Measurements from ENCODE around the gene IRX1.

Gene IRX1

GRCh38 chr5:3601061-3601710 is 5.6 kb downstream of the IRX1 start:
- DNase-seq: no peak

DNA sequence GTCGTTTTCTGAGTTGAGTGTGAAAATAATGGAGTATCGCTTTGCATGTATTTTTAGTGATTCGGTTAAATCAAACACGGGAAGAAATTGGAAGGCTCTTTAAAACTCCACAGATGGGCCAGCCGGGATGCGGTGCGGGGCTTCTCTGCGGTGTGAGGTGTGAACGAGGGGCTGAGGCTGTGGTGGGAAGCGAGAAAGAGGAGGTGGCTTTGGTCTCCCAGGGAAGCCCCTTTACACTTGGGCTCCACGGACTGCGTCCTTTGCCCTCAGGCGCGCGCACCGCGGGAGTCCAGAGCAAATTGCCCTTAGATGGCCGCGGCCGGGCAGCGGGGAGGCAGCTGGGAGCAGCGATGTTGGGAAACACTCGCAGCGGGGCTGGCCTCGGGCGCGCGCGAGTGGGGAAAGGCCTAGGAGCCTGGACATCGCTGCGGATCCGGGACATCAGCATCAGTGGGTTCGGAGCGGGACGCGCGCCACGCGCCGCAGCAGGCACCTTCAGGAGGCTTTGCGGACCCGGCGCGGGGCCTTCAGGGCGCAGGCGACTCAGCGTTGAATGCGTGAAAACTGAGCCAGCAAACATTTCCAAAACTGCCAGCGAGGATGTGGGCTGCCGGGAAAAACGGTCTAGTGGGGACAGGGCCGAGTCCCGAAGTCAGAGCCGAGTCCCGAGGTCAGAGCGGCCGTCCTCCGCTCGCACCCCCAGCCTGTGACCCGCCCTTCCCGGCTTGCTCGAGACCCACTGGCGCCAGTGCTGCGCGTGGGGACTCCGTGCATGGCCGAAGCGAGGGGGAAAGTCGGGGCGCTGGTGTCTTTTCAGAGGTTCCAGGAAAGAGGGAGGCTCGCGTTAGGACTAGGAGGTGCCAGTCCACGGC is 6.5 kb downstream of the IRX1 start:
- DNase-seq: no peak

GRCh38 chr5:3602785-3603502 is 7.3 kb downstream of the IRX1 start:
- DNase-seq: peak; percentile 45

GRCh38 chr5:3604501-3604900 is 8.9 kb downstream of the IRX1 start:
- DNase-seq: no peak

DNA sequence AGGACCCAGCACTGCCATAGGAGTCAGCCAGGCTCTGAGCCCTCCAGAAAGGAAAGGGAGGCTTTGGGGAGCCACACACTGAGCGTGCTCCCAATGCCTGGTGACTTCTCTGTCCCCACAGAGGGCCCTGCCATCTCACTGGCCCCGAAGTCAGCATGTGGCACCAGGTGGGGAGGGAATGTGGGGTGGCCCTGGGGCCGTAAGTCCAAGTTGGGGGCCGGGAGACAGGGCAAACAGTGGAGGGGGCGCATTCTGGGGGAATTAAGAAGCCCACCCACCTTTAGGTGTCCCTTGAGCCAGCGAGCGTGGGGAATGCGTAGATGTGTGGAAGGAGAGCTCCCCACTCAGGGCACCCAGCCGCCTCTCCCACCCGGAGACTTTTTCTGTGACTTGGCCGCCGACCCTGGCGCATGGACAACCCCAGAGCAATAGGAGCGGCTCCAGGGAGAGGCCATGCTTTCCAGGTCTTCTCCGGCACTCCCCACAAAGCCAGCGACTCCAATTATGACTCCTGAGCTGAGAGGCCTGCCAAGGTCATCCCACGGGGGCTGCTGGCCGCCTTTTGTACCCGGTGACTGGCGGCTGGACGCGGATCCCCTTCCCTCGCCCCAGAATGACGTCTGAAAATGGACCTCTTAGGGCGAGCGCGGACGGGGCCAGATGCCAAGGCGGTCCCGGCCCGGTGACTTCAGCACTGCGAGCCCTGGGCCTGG is 9.8 kb downstream of the IRX1 start:
- peak; percentile 33 for DNase-seq

- DNase-seq: no peak
These were observed 10.6 kb downstream of the IRX1 start for GRCh38 chr5:3606121-3606831.

GRCh38 chr5:3607541-3608181 is 12.0 kb downstream of the IRX1 start:
- DNase-seq: no peak

- no peak for DNase-seq
These were observed 13.6 kb downstream of the IRX1 start for GRCh38 chr5:3609120-3609681.

GRCh38 chr5:3612591-3613042 is 17.0 kb downstream of the IRX1 start:
- no peak for DNase-seq

GRCh38 chr5:3613726-3614125 is 18.1 kb downstream of the IRX1 start:
- DNase-seq: no peak

DNA sequence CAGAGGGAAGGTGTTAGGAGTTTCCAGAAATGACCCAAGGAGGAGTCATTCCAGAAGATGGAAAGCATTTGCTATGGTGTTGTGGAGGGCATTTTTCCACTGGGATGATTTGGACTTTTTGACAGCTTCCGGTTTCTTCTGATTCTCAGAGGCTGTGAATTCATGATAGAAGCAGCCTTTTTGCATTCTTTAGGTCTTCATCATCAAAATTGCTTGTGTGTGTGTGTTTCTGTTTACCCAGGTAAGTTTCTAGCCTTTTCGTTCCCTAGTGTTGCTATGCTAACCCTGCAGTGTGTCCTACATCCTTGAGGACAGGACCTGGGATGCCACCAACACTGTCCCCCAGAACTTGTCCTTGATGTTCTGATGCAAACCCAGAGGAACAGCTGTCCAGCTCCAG is 19.6 kb downstream of the IRX1 start:
- no peak for DNase-seq

DNA sequence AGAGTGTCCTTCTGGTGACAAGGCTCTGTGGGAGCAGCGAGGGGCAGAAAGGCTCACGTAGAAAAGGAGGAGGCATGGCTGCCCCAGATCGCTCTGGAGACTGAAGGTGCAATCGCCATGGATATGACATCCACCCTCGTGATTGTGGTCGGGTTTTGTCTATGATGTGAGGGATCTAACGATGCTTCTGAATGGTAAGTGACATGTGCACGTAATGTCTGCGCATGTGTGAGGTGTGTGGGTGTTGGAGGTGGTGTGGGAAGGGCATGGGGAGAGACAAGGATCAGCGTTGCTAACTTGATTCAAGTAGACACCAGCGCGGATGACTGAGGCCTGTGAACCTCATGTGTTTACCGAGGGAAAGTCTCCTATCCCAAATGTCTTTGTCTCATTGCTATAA is 20.2 kb downstream of the IRX1 start:
- no peak for DNase-seq

GRCh38 chr5:3619579-3619978 is 23.9 kb downstream of the IRX1 start:
- DNase-seq: no peak

- DNase-seq: no peak
These were observed 27.3 kb downstream of the IRX1 start for GRCh38 chr5:3622961-3623360.

DNA sequence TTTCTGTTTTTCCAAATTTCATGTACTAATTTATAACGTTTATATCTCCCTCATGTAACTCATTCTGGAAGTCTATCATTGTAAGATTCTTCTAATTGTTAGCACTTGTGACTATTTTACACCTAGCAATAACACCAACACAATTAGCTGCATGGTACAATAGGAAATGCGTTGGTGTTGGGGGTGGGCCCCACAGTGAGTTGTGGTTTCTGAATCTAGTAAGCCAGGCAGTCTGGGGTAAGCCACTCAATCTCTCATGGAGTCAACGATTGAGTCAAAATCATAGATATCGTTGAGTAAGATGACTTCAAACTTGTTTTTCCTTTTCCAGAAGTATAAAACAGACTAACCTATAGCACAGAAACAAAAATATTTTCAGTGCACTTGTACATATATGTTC is 30.0 kb downstream of the IRX1 start:
- no peak for DNase-seq

GRCh38 chr5:3634061-3634460 is 38.4 kb downstream of the IRX1 start:
- DNase-seq: no peak

- no peak for DNase-seq
These were observed 43.5 kb downstream of the IRX1 start for GRCh38 chr5:3639175-3639574.

- DNase-seq: no peak
These were observed 46.6 kb downstream of the IRX1 start for GRCh38 chr5:3642231-3642630.

- DNase-seq: no peak
These were observed 54.7 kb downstream of the IRX1 start for GRCh38 chr5:3650320-3650719.

DNA sequence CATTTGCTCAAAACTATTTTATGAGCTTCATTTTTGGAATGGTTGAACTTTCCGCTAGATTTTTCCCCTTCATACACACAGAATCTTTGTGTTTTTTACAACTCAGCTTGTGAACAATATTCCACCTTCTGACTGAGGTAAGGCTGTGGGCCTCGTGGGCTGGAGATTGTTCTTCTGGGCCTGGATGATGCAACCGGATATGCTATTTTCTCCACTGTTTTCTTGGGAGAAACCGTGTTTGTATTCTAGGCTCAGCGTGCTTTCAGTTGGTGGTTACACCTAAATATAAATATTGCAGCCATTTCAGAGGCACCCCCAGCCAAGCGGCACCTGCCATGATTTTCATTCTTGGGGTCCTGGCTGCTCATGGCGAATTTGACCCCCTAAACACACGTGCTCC is 55.2 kb downstream of the IRX1 start:
- no peak for DNase-seq
